NCI-H82 (cell line): ENCODE measurements around the gene CATSPER3.

Experiments used
- DNase-seq: peaks from one replicate; lab custom pipeline; 2025; lab: John Stamatoyannopoulos, UW

The CATSPER3 gene

GRCh38 chr5:135030123-135030955 lies 62.6 kb downstream of the CATSPER3 start:
- DNase-seq, result peak; percentile 75

GRCh38 chr5:135030956-135031812 lies 63.5 kb downstream of the CATSPER3 start:
- no peak for DNase-seq

- DNase-seq, result peak; percentile 3
Measured at GRCh38 chr5:135031813-135032694, 64.3 kb downstream of the CATSPER3 start.

- no peak for DNase-seq
Measured at GRCh38 chr5:135032695-135032998, 64.9 kb downstream of the CATSPER3 start.

GRCh38 chr5:135032999-135033861 lies 65.5 kb downstream of the CATSPER3 start:
- peak; percentile 63 for DNase-seq

GRCh38 chr5:135033901-135034235 lies 66.2 kb downstream of the CATSPER3 start, which contains the start of gene PITX1:
PITX1 (minus strand) TSS chr5:135034228; CDS start chr5:135033881, 347 bp downstream.
- DNase-seq, result no peak

GRCh38 chr5:135034236-135034962 lies 66.7 kb downstream of the CATSPER3 start:
- DNase-seq, result peak; percentile 91

GRCh38 chr5:135034963-135035677 lies 67.4 kb downstream of the CATSPER3 start:
- peak; percentile 37 for DNase-seq

GRCh38 chr5:135035678-135036030 lies 67.9 kb downstream of the CATSPER3 start:
- no peak for DNase-seq

GRCh38 chr5:135036405-135036804 lies 68.7 kb downstream of the CATSPER3 start:
- DNase-seq, result no peak

- no peak for DNase-seq
Measured at GRCh38 chr5:135037519-135038204, 70.0 kb downstream of the CATSPER3 start.

- DNase-seq, result no peak
Measured at GRCh38 chr5:135038205-135038812, 70.6 kb downstream of the CATSPER3 start.

- DNase-seq, result no peak
Measured at GRCh38 chr5:135038813-135039270, 71.1 kb downstream of the CATSPER3 start.

- DNase-seq, result no peak
Measured at GRCh38 chr5:135039271-135040033, 71.7 kb downstream of the CATSPER3 start.

GRCh38 chr5:135040034-135040332 lies 72.3 kb downstream of the CATSPER3 start:
- DNase-seq, result no peak

GRCh38 chr5:135040333-135041144 lies 72.8 kb downstream of the CATSPER3 start:
- DNase-seq, result no peak

- DNase-seq, result no peak
Measured at GRCh38 chr5:135041145-135041587, 73.5 kb downstream of the CATSPER3 start.
